ENCODE results near the gene BAAT.
A peak's percentile ranks its signal among the peaks of the same experiment; 100 is the strongest.

BAAT gene

GRCh38 chr9:101315112-101315450 lies 69.7 kb downstream of the BAAT start:
- no peak for DNase-seq (ENCODE audit: low spot score)

- no peak for DNase-seq (ENCODE audit: low spot score)
Observed at GRCh38 chr9:101312661-101313060, 72.1 kb downstream of the BAAT start.

GRCh38 chr9:101311758-101312420 lies 72.9 kb downstream of the BAAT start:
- DNase-seq (ENCODE audit: low spot score): peak; percentile 68

- no peak for DNase-seq (ENCODE audit: low spot score)
Observed at GRCh38 chr9:101311191-101311590, 73.6 kb downstream of the BAAT start.

All from CD4-positive, alpha-beta T cell treated with Interleukin-2 at 100 ng/mL for 4 hours (primary cell).